Measurements from ENCODE around the gene SPTBN2.

SPTBN2 gene

GRCh38 chr11:66728693-66729385 lies at the start of gene SPTBN2:
SPTBN2 (minus strand) TSS chr11:66729216; CDS start chr11:66721240, 7,976 bp downstream.
- DNase-seq (ENCODE audit: low read depth) = no peak
- peak within 1 kb of the TSS; percentile 44 for H3K4me3 ChIP-seq (ENCODE audit: low read depth, low read length)

DNA sequence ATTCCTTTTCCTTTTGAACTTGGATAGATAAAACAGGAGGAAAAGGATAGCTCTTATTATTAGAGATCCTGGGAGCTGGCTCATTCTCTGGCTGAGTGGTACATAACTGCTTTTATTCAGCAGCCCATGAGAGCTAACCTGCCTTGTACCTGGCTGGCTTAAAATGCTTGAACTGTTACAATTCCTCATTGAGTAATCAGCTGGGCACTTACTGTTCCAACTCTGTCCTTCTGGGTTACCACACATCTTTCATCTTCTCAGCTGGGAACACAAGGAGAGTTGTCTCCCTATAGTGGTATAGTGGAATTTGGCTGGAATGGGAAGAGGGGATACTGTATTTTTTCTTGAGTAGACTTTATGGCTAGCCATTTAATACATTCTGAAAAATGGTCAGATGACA lies 39.8 kb upstream of the SPTBN2 start:
- peak; percentile 26 for DNase-seq (ENCODE audit: low read depth)
- no peak overlapping the region for H3K4me3 ChIP-seq (ENCODE audit: low read depth, low read length)

GRCh38 chr11:66768088-66768521 lies 39.1 kb upstream of the SPTBN2 start:
- no peak overlapping the region for H3K4me3 ChIP-seq (ENCODE audit: low read depth, low read length)
- DNase-seq (ENCODE audit: low read depth) = peak; percentile 43

GRCh38 chr11:66767666-66768065 lies 38.6 kb upstream of the SPTBN2 start:
- DNase-seq (ENCODE audit: low read depth) = no peak
- no peak overlapping the region for H3K4me3 ChIP-seq (ENCODE audit: low read depth, low read length)

GRCh38 chr11:66766681-66767080 lies 37.7 kb upstream of the SPTBN2 start:
- DNase-seq (ENCODE audit: low read depth) = no peak
- H3K4me3 ChIP-seq (ENCODE audit: low read depth, low read length) = no peak overlapping the region

DNA sequence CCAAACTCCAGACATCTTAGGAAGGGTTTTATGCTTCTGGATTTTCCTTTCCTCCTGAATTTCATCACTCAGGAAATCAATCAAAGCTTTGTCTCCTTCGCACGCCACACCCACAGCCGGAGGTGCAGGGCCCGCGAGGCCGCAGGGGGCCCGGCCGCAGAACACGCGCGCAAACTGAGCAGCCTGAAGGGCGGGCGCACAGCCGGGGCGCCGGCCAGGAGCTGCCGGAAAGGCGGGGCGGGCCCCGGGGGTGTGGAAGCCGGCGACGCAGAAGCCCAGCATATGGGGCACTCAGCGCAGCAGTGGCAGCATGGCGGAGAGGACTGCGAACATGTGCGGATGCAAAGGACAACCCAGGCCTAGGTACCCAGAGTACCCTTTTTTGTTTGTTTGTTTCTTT lies 33.1 kb upstream of the SPTBN2 start:
- no peak for DNase-seq (ENCODE audit: low read depth)
- H3K4me3 ChIP-seq (ENCODE audit: low read depth, low read length) = no peak overlapping the region

- DNase-seq (ENCODE audit: low read depth) = no peak
- H3K4me3 ChIP-seq (ENCODE audit: low read depth, low read length) = no peak overlapping the region
Observed at GRCh38 chr11:66752148-66752547, 23.1 kb upstream of the SPTBN2 start.

- H3K4me3 ChIP-seq (ENCODE audit: low read depth, low read length) = no peak overlapping the region
Observed at GRCh38 chr11:66749091-66749490, 20.1 kb upstream of the SPTBN2 start.

GRCh38 chr11:66747480-66747879 lies 18.5 kb upstream of the SPTBN2 start:
- no peak overlapping the region for H3K4me3 ChIP-seq (ENCODE audit: low read depth, low read length)
- no peak for DNase-seq (ENCODE audit: low read depth)

More at GRCh38 chr11:66749091-66749490, 20.1 kb upstream of the SPTBN2 start:
- DNase-seq (ENCODE audit: low read depth) = no peak

DNA sequence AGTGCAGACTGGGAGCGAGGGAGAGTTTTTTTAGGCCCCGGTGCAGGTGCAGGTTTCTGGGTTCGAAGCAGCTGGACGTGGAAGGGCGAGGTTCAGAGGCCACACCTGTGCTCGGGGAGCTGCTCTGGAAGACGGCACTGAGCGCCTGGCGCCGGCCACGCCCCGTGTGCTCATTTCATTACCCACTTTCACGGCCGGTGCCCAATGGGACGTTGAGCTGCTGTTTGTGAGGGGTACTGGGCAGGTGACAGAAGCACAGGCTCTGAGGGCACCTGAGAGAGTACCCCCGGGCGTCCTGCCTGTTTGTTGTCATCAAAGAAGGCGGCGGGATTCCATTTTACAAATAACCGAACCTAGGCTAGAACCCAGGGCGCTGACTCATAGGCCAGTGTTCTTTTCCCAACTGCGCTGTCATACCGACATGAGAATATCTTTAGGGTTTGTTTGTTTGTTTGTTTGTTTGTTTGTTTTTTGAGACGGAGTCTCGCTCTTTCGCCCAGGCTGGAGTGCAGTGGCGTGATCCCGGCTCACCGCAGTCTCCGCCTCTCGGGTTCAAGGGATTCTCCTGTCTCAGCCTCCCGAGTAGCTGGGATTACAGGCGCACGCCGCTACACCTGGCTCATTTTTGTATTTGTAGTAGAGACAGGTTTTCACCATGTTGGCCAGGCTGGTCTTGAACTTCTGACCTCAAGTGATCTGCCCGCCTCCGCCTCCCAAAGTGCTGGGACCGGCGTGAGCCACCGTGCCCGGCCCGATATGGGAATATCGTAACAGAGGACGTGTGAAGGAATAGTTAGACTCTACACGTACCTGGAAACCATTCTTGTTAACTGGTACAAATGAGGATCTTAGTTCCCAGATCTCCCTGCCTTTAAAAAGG lies 16.6 kb upstream of the SPTBN2 start:
- DNase-seq (ENCODE audit: low read depth) = no peak
- peak overlapping the region; percentile 93 for H3K4me3 ChIP-seq (ENCODE audit: low read depth, low read length)

GRCh38 chr11:66744485-66745355 lies 15.7 kb upstream of the SPTBN2 start:
- no peak for DNase-seq (ENCODE audit: low read depth)
- peak overlapping the region; percentile 93 for H3K4me3 ChIP-seq (ENCODE audit: low read depth, low read length)

GRCh38 chr11:66743271-66743968 lies 14.4 kb upstream of the SPTBN2 start:
- DNase-seq (ENCODE audit: low read depth) = no peak
- H3K4me3 ChIP-seq (ENCODE audit: low read depth, low read length) = no peak overlapping the region

GRCh38 chr11:66741153-66741552 lies 12.1 kb upstream of the SPTBN2 start:
- no peak overlapping the region for H3K4me3 ChIP-seq (ENCODE audit: low read depth, low read length)
- DNase-seq (ENCODE audit: low read depth) = no peak

DNA sequence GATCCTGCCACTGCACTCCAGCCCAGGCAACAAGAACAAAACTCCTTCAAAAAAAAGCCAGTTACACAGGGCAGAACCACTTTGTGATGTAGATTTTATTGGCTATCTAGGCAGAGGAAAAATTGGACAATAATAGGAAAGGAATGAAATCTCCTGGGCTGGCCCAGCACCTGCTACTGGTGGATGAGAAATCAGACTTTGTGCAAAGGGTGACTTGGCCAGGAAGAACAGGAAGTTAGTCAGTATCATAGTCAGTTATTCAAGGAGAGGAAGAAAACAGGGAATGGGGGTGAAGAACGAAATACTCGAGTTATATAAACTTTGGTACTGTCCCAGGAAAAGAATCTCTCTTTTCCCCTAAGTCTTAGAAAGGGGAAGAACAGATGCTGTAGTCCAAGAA lies 11.0 kb upstream of the SPTBN2 start:
- no peak for DNase-seq (ENCODE audit: low read depth)
- no peak overlapping the region for H3K4me3 ChIP-seq (ENCODE audit: low read depth, low read length)

DNA sequence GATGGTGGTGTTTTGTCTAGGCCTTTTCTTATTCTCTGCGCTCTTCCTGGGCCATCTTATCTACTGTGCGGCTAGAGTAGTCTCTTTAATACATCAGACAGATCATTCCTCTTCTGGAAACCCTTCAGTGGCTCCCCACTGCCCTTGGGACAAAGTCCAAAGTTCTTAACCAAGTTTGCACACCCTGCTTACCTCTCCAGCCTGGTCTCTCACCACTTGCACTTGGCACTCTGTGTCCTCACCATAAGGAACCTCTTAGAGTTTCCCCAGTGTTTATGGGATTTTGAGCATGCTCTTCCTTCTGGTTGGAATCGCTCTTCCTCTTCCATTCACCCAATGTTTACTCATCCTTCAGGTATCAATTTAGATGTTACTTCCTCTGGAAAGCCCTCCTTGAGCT lies 5.2 kb upstream of the SPTBN2 start:
- no peak for DNase-seq (ENCODE audit: low read depth)
- no peak overlapping the region for H3K4me3 ChIP-seq (ENCODE audit: low read depth, low read length)

- no peak overlapping the region for H3K4me3 ChIP-seq (ENCODE audit: low read depth, low read length)
- no peak for DNase-seq (ENCODE audit: low read depth)
Observed at GRCh38 chr11:66729447-66729846, 431 bp upstream of the SPTBN2 start.

DNA sequence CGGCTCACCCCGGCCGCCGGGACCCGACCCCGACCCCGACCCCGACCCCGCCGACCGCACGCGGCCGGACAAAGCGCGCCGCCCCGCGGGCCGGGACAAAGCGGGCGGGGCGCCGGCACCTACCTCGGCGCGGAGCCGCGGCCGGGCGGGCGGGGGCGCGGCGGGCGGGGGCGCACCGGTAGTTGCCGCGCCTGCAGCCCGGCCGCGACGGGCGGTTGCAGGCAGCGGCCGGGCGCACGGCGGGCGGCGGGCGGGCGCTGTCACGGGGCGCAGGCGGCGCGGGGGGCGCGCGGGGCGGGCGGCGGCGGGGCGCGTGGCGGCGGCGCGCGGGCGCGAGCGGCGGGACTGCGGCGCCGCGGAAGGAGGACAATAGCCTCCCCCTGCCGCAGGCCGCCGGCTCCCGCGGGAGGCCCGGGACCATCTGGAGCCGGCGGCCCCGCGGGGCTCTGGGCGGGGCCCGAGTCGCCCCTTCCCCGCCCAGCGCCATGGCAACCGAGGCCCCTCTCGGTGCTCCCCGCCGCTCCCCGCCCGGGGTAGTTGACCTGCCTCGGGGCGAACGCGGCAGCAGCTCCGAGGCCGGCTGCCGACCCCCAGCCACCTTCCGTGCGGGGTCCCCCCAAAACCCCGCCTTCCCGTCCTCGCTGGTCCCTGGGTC lies 851 bp downstream of the SPTBN2 start:
- H3K4me3 ChIP-seq (ENCODE audit: low read depth, low read length) = peak overlapping the region; percentile 48
- DNase-seq (ENCODE audit: low read depth) = no peak

GRCh38 chr11:66727282-66728037 lies 1.6 kb downstream of the SPTBN2 start:
- H3K4me3 ChIP-seq (ENCODE audit: low read depth, low read length) = peak overlapping the region; percentile 48
- no peak for DNase-seq (ENCODE audit: low read depth)
